Aorta (tissue), 5 donors: ENCODE data around the gene CCT3. TPM values are rescaled to one million over a fixed set of nuclear protein-coding genes. Genes with fewer than 3 reads are reported as not detected.
"Not testable (repeated sequence)": the region's sequence is repeated elsewhere in the genome, so short reads cannot be mapped to it uniquely, and the experiment has no call there.

ENCODE experiments used
- ATAC-seq: fragments of 200-7000 bp; cut with Tn5 transposase; one replicate; pipeline ENCODE4 v1.9.1; 2022; ENCODE audit warnings: moderate library complexity; ENCODE audit not compliant: low FRiP score
- DNase-seq, 2 donors: peaks; one replicate each; pipeline ENCODE4 v3.0.0-alpha.2; 2020
- H3K27ac ChIP-seq, 2 donors: one replicate each; pipeline ENCODE4 v1.5.1; 2013; ENCODE audit warnings: low read length in 2 of 2, mild to moderate bottlenecking in 2 of 2, moderate library complexity in 2 of 2, control low read depth in 1 of 2, inconsistent platforms in 1 of 2, low read depth in 1 of 2
- H3K27me3 ChIP-seq, 2 donors: one replicate each; pipeline ENCODE4 v1.6.1; 2013; ENCODE audit warnings: control low read depth in 1 of 2, low read length in 1 of 2, mild to moderate bottlenecking in 1 of 2, moderate library complexity in 1 of 2; ENCODE audit not compliant: insufficient read depth in 2 of 2, control insufficient read depth in 1 of 2
- H3K36me3 ChIP-seq, 2 donors: one replicate each; pipeline ENCODE4 v1.6.1; 2013; ENCODE audit warnings: control low read depth in 1 of 2, low read length in 1 of 2, mild to moderate bottlenecking in 1 of 2; ENCODE audit not compliant: insufficient read depth in 2 of 2, control insufficient read depth in 1 of 2
- H3K4me1 ChIP-seq, 2 donors: one replicate each; pipeline ENCODE4 v1.6.1; 2013; ENCODE audit warnings: low read length in 2 of 2, control low read depth in 1 of 2, mild to moderate bottlenecking in 1 of 2, moderate library complexity in 1 of 2; ENCODE audit not compliant: insufficient read depth in 2 of 2, control insufficient read depth in 1 of 2
- H3K4me3 ChIP-seq, 2 donors: one replicate each; pipeline ENCODE4 v1.5.1; 2013; ENCODE audit warnings: low read length in 2 of 2, control low read depth in 1 of 2, mild to moderate bottlenecking in 1 of 2
- H3K9me3 ChIP-seq: one replicate; pipeline ENCODE4 v1.6.1; 2013; ENCODE audit warnings: mild to moderate bottlenecking, low read length; ENCODE audit not compliant: control insufficient read depth
- WGBS, 2 donors: extraction: QIAGEN DNeasy Blood & Tissue Kit; methylation state at CpG; one replicate each; pipeline ENCODE4 v1.1.7; 2013; 5-methylcytosine and 5-hydroxymethylcytosine counted together
- intact Hi-C, 2 donors: fragments of 100-400 bp; cut with DNase I; formaldehyde crosslinking; loops; one replicate each; pipeline versions ENCODE4 v1.14.2 to v1.15.0; 2022
- polyA plus RNA-seq, 2 donors: library from polyadenylated mRNA; stranded (reverse); fragments of 200-250 nt; gene quantifications; one replicate each; pipeline ENCODE4 v1.2.3, GENCODE V29; 2013
- total RNA-seq, 2 donors: library from RNA; stranded (reverse); fragmentation: NEBNext Ultra II Directional; extraction: Animal tissue kit (Norgen Biotek cat#: 25700); gene quantifications; one replicate each; pipeline ENCODE4 v1.2.1, GENCODE V29; 2021
- donor health status: healthy with polysubstance abuse.
- donor health status: Bipolar disorder and iron deficiency.
- donor health status: DM: no; HTN: no; CAD: no.
- donor health status: DM: no; HTN: no; CAD: no.
- donor health status: DM: yes; HTN: yes; CAD: no.

CCT3 gene
- total and polyA plus RNA-seq, 4 donors: 76.0 to 112 (median 94.5) TPM

DNA sequence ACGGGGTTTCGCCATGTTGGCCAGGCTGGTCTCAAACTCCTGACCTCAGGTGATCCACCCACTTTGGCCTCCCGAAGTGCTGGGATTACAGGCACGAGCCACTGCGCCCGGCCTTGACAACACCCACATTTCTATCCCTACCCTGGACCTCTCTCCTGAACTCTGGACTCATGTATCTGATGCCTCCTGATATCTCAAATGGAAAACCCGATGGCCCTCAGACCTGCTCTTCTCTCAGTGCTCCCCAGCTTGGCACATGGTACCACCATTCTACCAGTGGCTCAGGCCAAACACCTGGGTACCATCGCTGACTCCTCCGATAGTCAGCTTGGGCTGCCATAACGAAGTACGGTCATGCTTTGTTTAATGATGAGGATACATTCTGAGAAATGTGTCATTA, 22.4 kb upstream of the CCT3 start:
- Histone ChIP-seq H3K9me3 (no peaks in the 10 kb centered on the region), H3K4me3 (no peak overlapping the region), H3K36me3 (no peaks in the 10 kb centered on the region), H3K27ac (no peak overlapping the region), H3K27me3 (no peaks in the 10 kb centered on the region), H3K4me1 (no peaks in the 10 kb centered on the region)
- ATAC-seq (no peak), DNase-seq (no peak)
- WGBS, 2 donors: 95% methylated on average over 11 of the region's 11 CpGs
- intact Hi-C loops: no loop called here

DNA sequence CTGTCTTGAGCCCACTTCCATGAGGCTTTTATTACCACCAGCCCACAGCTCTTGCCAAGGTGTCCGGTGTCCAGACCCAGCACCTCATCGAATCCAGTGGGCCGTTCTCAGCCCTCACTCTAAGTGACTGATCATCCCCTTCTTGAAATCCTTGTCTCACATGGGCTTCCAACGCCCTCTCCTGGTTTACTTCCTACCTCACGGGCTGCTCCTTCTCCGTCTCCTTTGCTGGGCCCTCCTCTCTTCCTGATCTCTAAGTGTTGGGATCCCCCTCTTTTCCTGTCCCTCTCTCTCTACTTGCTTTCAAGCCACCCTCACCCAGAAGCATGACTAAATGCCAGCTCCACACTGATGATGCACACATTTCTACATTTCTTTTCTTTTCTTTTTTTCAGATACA, 21.9 kb upstream of the CCT3 start:
- ATAC-seq (no peak), DNase-seq (no peak)
- WGBS, 2 donors: 39 to 41% methylated on average over 6 of the region's 6 CpGs
- H3K4me1 ChIP-seq: no peaks in the 10 kb centered on the region
- H3K36me3 ChIP-seq: no peaks in the 10 kb centered on the region
- H3K9me3 ChIP-seq: no peaks in the 10 kb centered on the region
- no peak overlapping the region for H3K27ac ChIP-seq
- intact Hi-C loops: no loop called here
- H3K4me3 ChIP-seq: no peak overlapping the region
- no peaks in the 10 kb centered on the region for H3K27me3 ChIP-seq

DNA sequence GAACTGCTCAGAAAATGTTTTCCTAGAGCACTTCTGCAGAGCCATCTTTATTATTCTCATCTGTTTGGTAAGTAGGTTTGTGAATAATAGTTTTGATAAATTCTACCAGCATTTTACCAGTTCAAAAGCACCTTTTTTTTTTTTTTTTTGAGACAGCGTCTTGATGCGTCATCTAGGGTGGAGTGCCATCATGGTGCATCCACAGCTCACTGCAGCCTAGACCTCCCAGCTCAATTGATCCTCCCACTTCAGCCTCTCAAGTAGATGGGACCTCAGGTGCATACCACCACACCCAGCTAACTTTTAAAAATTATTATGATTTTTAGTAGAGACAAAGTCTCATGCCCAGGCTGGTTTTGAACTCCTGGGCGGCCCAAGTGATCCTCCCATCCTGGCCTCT, 21.2 kb upstream of the CCT3 start:
- no peak overlapping the region for H3K4me3 ChIP-seq
- no peaks in the 10 kb centered on the region for H3K9me3 ChIP-seq
- intact Hi-C loops: no loop called here
- H3K27ac ChIP-seq: no peak overlapping the region
- H3K27me3 ChIP-seq: no peaks in the 10 kb centered on the region
- WGBS, 2 donors: 92 to 97% methylated on average over 3 of the region's 3 CpGs
- no peaks in the 10 kb centered on the region for H3K4me1 ChIP-seq
- ATAC-seq (no peak), DNase-seq (no peak)
- H3K36me3 ChIP-seq: no peaks in the 10 kb centered on the region

DNA sequence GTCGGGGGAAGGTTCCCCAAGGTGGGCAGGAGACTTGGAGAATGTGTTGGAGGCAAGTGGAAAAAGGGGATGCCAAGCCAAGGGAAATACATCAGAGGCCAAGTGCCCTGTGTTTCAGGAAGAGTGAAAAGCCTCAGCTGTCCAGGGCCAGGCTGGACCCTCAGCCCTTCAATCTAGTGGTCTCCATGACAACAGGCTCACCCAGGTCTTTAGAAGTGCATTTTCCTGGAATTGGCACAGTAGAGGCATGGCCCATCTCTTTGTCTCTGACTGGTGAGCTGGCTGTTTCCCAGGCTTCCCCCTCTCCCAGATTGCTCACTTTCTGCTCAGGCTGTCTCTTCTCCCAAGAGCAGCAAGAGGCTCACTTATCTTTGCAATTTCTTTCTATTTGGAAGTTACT, 20.5 kb upstream of the CCT3 start:
- no peak for ATAC-seq
- Histone ChIP-seq H3K27me3 (no peaks in the 10 kb centered on the region), H3K4me3 (no peak overlapping the region), H3K36me3 (no peaks in the 10 kb centered on the region), H3K9me3 (no peaks in the 10 kb centered on the region), H3K4me1 (no peaks in the 10 kb centered on the region), H3K27ac (no peak overlapping the region)
- intact Hi-C loops: no loop called here
- 36 to 41% methylated on average over 1 of the region's 1 CpG for WGBS, 2 donors
- DNase-seq: no peak

DNA sequence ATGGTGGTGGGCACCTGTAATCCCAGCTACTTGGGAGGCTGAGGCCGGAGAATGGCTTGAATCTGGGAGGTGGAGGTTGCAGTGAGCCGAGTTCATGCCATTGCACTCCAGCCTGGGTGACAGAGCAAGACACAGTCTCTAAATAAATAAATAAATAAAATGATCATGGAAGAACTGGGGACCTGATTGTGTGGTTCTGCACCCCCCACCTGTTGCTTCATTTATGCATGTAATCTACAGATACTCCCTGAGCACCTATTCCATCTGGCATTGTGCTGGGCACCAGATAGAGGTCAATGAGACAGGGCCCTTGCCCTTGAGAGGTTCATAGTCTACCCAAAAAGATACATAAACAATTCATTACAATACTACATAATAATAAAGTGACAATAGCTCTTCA, 19.9 kb upstream of the CCT3 start:
- ATAC-seq (no peak), DNase-seq (no peak)
- Histone ChIP-seq H3K9me3 (no peaks in the 10 kb centered on the region), H3K4me1 (no peaks in the 10 kb centered on the region), H3K27me3 (no peaks in the 10 kb centered on the region), H3K4me3 (no peak overlapping the region), H3K36me3 (no peaks in the 10 kb centered on the region), H3K27ac (no peak overlapping the region)
- 95 to 98% methylated on average over 2 of the region's 2 CpGs for WGBS, 2 donors
- intact Hi-C loops: no loop called here

DNA sequence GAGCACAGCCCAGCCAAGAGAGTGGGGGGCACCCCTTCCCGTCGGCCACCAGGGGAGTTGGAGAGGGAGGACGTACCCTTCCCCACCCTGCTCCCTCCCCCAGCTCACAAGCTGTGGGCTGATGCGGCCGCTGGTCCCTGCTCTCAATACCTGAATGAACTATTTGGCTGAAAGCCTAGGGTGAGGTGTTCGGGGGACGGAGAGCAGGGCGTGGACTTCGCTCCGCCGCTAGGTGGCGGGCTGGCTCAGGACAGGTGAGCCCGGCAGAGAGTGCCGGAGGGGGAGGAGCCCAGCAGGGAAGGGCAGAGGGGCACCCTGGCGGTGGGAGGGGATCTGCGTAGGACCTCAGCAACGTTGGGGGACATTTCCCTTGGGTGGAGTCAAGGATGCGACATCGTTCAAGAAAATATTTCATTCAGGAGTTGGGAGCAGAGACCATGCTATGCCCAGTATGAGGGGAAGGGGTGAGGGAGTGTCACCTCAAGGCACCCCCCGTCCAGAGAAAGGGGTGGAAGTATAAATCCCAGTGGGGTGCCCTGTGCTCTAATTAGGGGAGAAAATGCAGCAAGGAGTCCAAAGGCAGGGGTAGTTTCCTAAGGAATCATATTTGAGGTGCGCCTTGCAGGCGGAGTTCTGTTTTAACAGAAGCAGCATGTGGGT, 18.9 kb upstream of the CCT3 start:
- H3K4me3 ChIP-seq: no peak overlapping the region
- peak; percentile 70 for ATAC-seq
- no peaks in the 10 kb centered on the region for H3K9me3 ChIP-seq
- no peaks in the 10 kb centered on the region for H3K36me3 ChIP-seq
- H3K4me1 ChIP-seq: no peaks in the 10 kb centered on the region
- no peaks in the 10 kb centered on the region for H3K27me3 ChIP-seq
- no peak for DNase-seq
- intact Hi-C loops: no loop called here
- no peak overlapping the region for H3K27ac ChIP-seq
- 8 to 9% methylated on average over 22 of the region's 22 CpGs for WGBS, 2 donors

DNA sequence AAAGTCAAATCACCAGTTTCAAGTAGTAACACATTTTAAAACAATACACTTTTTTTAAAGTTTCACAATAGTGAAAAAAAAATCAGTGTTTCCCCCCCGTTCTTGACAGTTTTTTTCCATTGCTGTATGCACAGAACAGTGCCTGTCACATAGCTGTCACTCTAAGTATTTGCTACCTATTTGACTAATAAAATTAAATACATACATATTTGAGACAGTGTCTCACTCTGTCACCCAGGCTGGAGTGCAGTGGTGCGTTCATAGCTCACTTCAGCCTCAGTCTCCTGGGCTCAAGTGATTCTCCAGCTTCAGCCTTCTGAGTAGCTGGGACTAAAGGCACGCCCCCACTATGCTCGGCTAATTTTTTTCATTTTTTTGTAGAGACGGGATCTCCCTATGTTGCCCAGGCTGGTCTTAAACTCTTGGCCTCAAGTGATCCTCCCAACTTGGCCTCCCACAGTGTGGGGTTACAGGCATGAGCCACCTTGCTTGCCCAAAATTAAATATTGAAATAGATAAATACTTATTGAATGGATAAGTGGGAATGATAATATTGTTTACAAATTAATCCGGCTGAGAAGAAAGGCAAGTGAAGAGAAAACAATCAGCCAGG, 18.3 kb upstream of the CCT3 start:
- intact Hi-C loops: no loop called here
- ATAC-seq (no peak), DNase-seq (no peak)
- 39 to 45% methylated on average over 6 of the region's 6 CpGs for WGBS, 2 donors
- Histone ChIP-seq H3K4me1 (no peaks in the 10 kb centered on the region), H3K27me3 (no peaks in the 10 kb centered on the region), H3K27ac (no peak overlapping the region), H3K4me3 (no peak overlapping the region), H3K36me3 (no peaks in the 10 kb centered on the region), H3K9me3 (no peaks in the 10 kb centered on the region)

DNA sequence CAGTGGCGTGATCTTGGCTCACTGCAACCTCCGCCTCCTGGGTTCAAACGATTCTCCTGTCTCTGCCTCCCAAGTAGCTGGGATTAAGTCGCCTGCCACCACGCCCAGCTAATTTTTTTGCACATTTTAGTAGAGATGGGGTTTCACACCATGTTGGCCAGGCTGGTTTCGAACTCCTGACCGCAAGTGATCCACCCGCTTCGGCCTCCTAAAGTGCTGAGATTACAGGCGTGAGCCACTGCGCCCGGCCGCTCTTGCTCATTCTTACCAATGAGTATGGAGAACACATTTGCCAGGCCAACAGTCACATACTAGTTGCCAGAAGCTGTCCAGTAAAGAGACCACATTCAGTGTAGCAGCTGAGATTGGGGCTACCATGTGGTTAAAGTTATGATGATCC, 14.4 kb upstream of the CCT3 start:
- DNase-seq, H3K27ac ChIP-seq, H3K27me3 ChIP-seq, H3K4me1 ChIP-seq, H3K4me3 ChIP-seq, H3K9me3 ChIP-seq, H3K36me3 ChIP-seq, ATAC-seq, intact Hi-C loops: not testable (repeated sequence)
- WGBS, 2 donors: 89 to 92% methylated on average over 13 of the region's 13 CpGs

DNA sequence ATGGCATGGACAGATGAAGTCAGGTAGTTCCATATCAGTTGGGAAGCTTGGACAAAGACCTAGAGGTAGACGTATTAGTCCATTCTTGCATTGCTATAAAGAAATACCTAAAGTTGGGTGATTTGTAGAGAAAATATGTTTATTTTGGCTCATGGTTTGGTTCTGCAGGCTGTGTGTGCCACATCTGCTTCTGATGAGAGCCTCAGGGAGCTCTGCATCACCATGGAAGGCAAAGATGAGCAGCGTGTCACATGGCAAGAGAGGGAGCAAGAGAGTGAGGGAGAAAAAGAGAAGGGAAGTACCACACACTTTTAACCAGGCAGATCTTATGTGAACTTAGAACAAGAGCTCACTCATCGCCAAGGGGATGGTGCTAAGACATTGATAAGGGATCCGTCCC, 9.2 kb upstream of the CCT3 start:
- H3K27ac ChIP-seq: no peak overlapping the region
- no peak overlapping the region for H3K4me3 ChIP-seq
- no peak for DNase-seq
- H3K36me3 ChIP-seq: no peaks in the 10 kb centered on the region
- WGBS, 2 donors: 53 to 67% methylated on average over 4 of the region's 4 CpGs
- ATAC-seq: no peak
- H3K4me1 ChIP-seq: no peaks in the 10 kb centered on the region
- intact Hi-C loops: no loop called here
- H3K27me3 ChIP-seq: no peaks in the 10 kb centered on the region
- no peaks in the 10 kb centered on the region for H3K9me3 ChIP-seq
